H1 (cell line): ENCODE data around the gene PTGDS. TPM values are rescaled to one million over a fixed set of nuclear protein-coding genes. Genes with fewer than 3 reads are reported as not detected.

Source experiments
- CBX5 ChIP-seq: fragments of 300-800, 300-1000 bp; sonication (generic); IDR thresholded peaks from 2 replicates; pipeline ENCODE4 v1.7.1; 2016; ENCODE audit warnings: antibody characterized with exemption, low read length, low read depth
- polyA plus RNA-seq, 7 experiments: library from polyadenylated mRNA; depleted of rRNA in 3 of 7; stranded (reverse) in 5 of 7; unstranded in 2 of 7; fragments of >200 nt in 5 of 7; fragments of 200-250 nt in 2 of 7; gene quantifications; 1 replicate in 5 of 7; 2 replicates in 1 of 7; 4 replicates in 1 of 7; pipeline versions ENCODE4 v1.2.1 to v1.2.3, GENCODE V29; 2011 to 2013; ENCODE audit warnings: missing spikeins in 2 of 7, mixed read lengths in 2 of 7
- total RNA-seq: library from RNA; stranded (reverse); fragmentation: NEBNext Ultra II Directional; extraction: Animal tissue kit (Norgen Biotek cat#: 25700); gene quantifications from 2 replicates; pipeline ENCODE4 v1.2.1, GENCODE V29; 2021

Gene PTGDS
- total and polyA plus RNA-seq, 2 of the 8 experiments (the other 6 are each of a cell fraction or from before 2014, with no cell fraction given): 1.7 to 2.3 TPM

GRCh38 chr9:137007816-137008270 is 30.5 kb downstream of the PTGDS start (continued):
- TF ChIP-seq CBX5: no peak
